T-helper 2 cell treated with Interferon-gamma antibody and Interleukin-4, amounts not matched to agents 100 ng/mL and 5 ng/mL, for 36 hours (primary cell): Measurements from ENCODE around the gene VMAC. TPM values are rescaled to one million over a fixed set of nuclear protein-coding genes. Genes with fewer than 3 reads are reported as not detected.

Experiments used
- intact Hi-C: fragments of 100-400 bp; cut with micrococcal nuclease; formaldehyde crosslinking; loops from one replicate; pipeline ENCODE4 v1.15.1; 2023
- total RNA-seq: library from RNA; stranded (reverse); gene quantifications from 2 replicates; pipeline ENCODE4 v1.2.3, GENCODE V29; 2022

The VMAC gene
- total RNA-seq, 1 donor from 2014 or later = 7.7 TPM

- intact Hi-C loops = loop anchor here (5.0 to 10.0 kb wide), 3 partner anchors 49 to 294 kb away; partner anchors contain the start of genes SAFB and SAFB2
These were observed 1.5 kb upstream of the VMAC start for GRCh38 chr19:5903056-5903623.

- intact Hi-C loops = loop anchor here (1.0 to 10.0 kb wide), 11 partner anchors 49 to 522 kb away; partner anchors contain the start of genes CATSPERD, LONP1, MICOS13 and RANBP3
These were observed 884 bp upstream of the VMAC start, which contains the start of gene NDUFA11 for GRCh38 chr19:5903624-5904351. NDUFA11 (minus strand) TSS chr19:5903790; CDS start chr19:5903708, 82 bp downstream.

- intact Hi-C loops = loop anchor here (10.0 kb wide), 1 partner anchor 280 kb away; the partner anchor contains the start of genes SAFB and SAFB2
These were observed 574 bp downstream of the VMAC start for GRCh38 chr19:5905114-5905778.

- intact Hi-C loops = loop anchor here (10.0 kb wide), 1 partner anchor 282 kb away; the partner anchor contains the start of genes SAFB and SAFB2
These were observed 2.6 kb downstream of the VMAC start for GRCh38 chr19:5907241-5907640.

GRCh38 chr19:5908773-5909442 lies 4.2 kb downstream of the VMAC start:
- intact Hi-C loops = loop anchor here (10.0 kb wide), 1 partner anchor 284 kb away; the partner anchor contains the start of genes SAFB and SAFB2

GRCh38 chr19:5910638-5910907 lies 5.9 kb downstream of the VMAC start:
- intact Hi-C loops = no loop called here

GRCh38 chr19:5911366-5911765 lies 6.7 kb downstream of the VMAC start:
- intact Hi-C loops = no loop called here

GRCh38 chr19:5913739-5914357 lies 9.2 kb downstream of the VMAC start, which contains the start of gene CAPS:
CAPS (plus strand) TSS chr19:5914254; CDS start chr19:5914407, 153 bp downstream.
- intact Hi-C loops = no loop called here

- intact Hi-C loops = no loop called here
These were observed 9.7 kb downstream of the VMAC start for GRCh38 chr19:5914358-5914774.

- intact Hi-C loops = no loop called here
These were observed 10.5 kb downstream of the VMAC start for GRCh38 chr19:5914946-5915781.

GRCh38 chr19:5915782-5916165 lies 11.1 kb downstream of the VMAC start:
- intact Hi-C loops = no loop called here

- intact Hi-C loops = no loop called here
These were observed 11.6 kb downstream of the VMAC start for GRCh38 chr19:5916181-5916708.

GRCh38 chr19:5917431-5918107 lies 12.9 kb downstream of the VMAC start:
- intact Hi-C loops = no loop called here

GRCh38 chr19:5918463-5919079 lies 13.9 kb downstream of the VMAC start:
- intact Hi-C loops = no loop called here

GRCh38 chr19:5921516-5922160 lies 17.0 kb downstream of the VMAC start:
- intact Hi-C loops = no loop called here

- intact Hi-C loops = no loop called here
These were observed 17.5 kb downstream of the VMAC start for GRCh38 chr19:5922161-5922545.

GRCh38 chr19:5923356-5923755 lies 18.7 kb downstream of the VMAC start:
- intact Hi-C loops = no loop called here

GRCh38 chr19:5925830-5926427 lies 21.3 kb downstream of the VMAC start:
- intact Hi-C loops = no loop called here
